ENCODE measurements around the gene VSIG10.
"Not testable (repeated sequence)": the region's sequence is repeated elsewhere in the genome, so short reads cannot be mapped to it uniquely, and the experiment has no call there.

The VSIG10 gene

DNA sequence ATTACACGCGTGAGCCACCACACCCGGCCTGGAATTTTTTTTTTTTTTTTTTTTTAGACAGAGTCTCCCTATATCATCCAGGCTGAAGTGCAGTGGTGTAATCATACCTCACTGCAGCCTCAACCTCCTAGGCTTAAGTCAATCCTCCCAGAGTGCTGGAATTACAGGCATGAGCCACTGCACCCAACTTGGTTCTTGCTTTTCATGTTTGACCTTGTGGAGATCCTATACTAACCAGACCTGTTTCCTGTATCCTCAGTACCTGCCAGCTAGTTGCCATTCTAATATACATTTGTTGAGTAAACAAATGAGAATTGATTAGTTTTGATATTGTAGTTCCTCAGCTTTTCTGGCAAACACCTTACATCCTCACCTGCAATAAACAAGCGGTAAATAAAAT lies 3.2 kb upstream of the VSIG10 start:
- DNase-seq: no peak

DNA sequence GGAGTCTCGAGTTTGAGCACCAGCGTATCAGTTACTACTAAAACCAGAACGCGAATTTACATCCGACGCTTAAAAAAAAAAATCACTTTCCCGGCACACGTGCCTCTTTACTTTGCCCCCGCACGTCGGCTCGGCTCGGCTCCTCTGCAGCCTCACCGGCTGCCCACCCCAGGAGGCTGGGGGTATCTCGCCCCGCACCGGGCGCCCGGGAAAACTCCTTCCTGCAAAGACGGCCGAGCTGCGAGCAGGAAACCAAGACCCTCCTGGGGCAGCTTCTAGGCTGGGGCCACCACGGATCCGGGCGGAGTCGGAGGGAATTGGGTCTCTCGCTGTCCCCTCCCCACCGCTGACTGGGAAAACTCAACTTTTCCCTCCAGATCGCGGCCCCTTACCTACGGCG lies 610 bp downstream of the VSIG10 start:
- DNase-seq: no peak

DNA sequence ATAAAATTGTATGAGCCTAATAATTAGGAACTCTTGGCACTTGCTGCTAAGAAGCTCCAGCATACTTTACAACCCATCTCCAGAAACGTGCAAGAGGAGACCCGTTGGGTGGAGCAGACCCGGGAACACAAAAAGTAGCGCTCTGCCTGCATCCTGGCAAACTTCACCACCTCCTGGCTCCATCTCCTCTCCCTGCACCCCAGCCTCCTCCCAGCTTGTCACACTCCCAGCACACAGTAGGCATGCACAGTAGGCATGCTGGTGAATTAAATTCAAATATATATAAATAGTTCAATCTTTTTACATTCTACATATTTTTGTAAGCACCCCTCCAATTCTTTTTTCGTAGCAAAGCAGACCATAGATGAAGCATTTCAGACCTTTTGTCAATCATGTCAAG lies 1.2 kb downstream of the VSIG10 start:
- DNase-seq: no peak

DNA sequence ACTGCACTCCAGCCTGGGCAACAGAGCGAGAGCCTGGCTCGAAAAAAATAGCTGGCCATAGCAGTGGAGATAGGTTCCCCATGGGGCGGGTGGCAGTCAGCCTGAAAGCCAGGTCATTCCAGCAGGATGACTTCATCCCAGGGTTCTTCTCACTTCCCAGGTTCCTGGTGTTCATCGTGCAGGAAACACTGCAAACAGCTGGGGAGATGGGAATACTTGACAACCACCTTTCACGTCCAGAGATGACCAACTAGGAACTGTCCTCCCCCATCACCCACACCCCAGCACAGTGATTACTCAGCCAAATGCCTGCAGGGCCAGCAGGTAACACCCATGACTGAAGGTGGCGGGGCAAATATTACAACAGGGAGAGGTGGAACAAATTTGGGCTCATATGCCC lies 1.7 kb downstream of the VSIG10 start:
- no peak for DNase-seq

DNA sequence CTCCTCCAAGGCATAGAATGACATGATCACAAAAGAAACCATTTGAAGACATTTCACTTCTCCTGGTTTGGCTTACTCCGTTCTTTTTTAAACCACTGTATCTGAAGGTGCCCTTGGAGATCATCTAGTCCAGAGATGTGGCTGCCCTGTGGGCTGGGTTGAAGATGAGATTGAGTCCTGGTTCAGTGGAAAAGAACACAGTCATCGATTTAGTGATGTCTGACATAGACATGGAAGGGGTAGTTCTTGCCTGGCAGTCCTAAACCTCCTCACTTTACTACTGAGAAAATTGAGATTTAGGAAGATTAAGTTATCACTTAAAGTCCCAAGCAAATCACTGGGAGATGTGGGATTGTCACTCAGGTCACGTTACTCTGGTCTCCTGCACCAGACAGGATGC lies 2.8 kb downstream of the VSIG10 start:
- DNase-seq: no peak

DNA sequence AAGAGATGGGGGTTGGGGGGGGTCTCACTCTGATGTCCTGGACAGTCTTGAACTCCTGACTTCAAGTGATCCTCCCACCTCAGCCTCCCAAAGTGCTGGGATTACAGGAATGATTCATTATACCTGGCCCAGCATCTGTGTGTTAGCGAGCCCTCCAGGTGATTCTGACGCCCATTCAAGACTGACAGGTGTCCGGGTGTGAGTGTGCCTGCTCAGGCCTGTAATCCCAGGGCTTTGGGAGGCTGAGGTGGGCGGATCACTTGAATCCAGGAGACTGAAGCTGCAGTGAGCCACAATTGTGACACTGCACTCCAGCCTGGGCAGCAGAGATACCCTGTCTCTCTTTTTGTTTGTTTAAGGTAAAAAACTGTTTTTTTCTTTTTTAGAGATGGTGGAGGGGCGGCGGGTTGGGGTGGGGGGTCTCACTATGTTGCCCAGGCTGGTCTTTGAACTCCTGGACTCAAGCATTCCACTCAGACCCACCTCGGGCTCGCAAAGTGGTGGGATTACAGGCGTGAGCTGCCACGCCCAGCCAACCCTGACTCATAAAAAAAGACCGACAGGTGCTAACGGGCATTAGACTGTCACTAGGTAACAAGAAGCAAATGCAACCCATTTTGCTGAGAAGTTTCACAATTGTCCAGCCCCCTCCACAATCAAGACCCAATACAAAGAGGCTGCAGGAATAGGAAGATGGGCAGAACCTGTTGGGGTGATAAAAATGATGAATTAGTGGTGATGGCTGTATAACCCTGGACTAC lies 4.7 kb downstream of the VSIG10 start:
- DNase-seq: no peak

DNA sequence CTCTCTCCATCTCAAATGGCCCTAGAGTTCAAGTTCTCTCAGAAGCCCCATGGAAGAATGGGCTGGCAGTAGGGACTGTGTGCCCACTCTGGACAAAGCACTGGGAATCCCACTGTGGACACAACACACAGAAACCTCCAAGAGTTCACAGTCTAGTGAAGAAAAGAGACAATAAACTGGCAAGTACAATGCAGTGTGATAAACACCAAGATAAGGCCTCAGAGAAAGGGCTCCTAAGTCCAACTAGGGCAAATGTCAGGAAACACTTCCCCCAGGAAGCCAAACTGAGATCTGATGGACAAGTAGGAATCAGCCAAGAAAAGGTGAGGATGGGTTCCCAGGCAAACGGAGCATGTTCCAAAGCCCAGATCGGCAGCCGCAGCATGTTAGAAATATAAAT lies 5.4 kb downstream of the VSIG10 start:
- DNase-seq: no peak

DNA sequence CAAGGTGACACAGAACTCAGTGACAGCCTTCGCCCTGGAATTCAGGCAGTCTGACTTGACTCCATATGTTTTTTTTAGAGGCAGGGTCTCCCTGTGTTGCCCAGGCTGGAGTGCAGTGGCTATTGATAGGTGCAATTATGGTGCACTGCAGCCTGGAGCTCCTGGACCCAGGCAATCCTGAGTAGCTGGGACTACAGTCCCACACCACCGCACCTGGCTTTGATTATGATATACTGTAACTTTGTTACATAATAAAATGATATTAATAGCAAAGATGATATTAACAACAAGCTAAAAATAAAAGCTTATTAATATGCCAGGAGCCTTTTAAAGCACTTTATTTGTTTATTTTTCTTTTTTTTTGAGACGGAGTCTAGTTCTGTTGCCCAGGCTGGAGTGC lies 9.8 kb downstream of the VSIG10 start:
- no peak for DNase-seq

DNA sequence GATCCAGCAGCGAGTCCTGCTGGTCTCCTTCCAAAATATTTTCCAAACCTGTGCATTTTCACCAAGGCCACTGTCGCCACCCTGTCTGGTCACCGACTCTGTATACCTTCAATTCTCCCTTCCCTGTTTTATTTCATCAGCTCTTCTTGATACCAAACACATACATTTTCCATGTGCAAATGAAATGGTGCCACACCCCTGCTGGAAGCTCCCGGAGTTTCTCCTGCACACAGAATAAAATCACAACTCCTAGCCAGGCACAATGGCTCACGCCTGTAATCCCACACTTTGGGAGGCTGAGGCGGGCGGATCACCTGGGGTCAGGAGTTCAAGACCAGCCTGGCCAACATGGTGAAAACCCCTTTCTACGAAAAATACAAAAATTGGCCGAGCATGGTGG lies 14.0 kb downstream of the VSIG10 start:
- no peak for DNase-seq

DNA sequence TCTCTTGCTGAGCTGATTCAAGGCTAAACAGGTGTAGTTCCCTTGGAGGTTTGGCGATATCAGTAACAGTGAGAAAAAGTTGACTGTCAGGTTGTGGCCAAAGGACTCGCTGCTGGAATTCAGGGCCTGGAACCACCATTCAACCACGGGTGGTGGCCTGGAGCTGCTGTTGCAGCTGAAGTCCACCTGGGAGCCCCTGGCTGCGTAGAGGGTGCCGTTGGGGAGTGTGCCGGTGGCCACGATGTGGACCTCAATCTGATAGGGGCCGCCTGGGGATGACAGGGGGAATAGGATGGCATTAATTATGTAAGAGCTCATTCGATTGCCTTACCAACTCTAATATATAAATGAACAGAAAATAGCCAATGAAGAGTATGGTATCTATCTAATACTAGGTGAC lies 21.6 kb downstream of the VSIG10 start:
- DNase-seq: no peak

DNA sequence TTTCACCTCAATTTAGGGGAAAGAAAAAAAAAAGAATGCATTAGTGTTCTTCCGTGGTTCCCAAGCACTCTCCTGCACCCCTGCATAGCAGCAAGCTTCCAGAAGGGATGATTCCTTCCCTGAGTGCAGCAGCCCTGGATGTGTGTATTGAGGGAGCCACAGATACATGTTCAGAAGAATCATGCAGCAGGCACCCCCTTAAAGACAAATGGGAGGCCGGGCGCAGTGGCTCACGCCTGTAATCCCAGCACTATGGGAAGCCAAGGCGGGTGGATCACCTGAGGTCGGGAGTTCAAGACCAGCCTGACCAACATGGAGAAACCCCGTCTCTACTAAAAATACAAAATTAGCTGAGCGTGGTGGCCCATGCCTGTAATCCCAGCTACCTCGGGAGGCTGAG lies 22.3 kb downstream of the VSIG10 start:
- not testable (repeated sequence) for DNase-seq

DNA sequence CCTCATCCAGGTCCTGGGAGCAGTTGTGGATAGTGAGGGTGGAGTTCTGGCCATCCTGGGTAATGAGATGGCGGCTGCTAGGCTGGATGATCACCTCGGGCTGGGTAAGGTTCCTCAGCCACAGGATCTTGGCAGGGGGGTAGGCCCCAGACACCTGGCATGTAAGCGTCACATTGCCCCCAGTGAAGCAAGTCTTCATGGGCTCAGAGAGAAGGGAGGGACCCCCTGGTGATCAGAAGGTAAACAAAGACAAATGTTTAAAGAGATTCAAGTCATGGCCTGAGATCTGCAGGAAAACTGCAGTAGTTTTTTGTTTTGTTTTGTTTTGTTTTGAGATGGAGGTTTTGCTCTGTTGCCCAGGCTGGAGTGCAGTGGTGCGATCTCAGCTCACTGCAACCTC lies 30.0 kb downstream of the VSIG10 start:
- DNase-seq: no peak

DNA sequence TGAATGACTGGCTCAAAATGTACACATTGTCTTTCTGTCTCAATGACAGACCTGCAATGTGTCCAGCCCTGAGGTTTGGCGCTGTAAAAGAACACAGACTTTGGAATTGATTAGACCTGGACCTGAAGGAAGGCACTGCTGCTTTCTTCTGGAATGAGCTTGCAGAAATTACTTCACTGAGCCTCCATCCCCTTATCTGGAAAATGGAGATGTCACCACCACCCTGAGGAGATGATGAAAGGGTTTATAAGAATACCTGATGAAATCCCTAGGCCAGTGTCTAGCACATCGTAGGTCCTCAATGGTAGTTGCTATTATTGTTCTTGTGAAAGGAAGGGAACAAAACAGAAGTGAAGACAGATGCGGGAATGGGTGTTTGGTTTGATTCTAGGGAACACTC lies 33.2 kb downstream of the VSIG10 start:
- no peak for DNase-seq

DNA sequence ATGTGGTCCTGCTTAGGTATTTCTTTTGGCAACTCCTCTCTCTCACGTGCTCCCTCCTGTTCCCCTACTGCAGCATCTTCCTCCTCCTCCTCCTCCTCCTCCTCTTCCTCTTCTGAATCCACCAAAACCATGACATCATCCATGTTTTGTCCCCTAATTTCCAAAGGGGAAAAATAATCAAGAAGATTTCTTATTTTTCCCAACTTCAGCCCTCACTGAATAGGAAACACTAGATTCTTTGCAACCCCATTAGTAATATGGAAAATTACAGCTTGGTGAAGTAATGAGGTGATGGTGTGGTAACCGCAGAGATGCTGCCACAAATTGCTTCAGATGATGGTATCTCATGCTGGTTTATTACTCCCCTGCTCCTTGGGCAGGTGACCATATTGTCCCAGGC lies 35.4 kb downstream of the VSIG10 start:
- DNase-seq: no peak

DNA sequence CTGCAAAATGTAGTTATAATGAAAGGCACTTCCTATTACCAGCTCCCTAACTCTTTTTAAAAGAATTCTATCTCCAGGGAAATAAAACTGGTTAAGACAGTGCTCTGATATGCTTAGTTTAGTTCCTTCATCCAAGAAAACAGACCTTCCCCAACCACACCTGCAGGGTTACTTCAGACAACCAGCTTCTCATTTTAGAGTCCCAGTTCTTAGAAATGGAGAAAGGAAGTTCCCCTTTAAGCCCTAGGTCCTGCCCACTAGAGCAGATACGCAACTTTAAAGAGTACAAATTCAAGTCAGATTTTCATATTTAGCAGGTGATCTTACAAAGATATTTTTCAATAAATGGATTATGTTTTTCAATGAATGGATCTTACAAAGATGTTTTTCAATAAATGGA lies 38.4 kb downstream of the VSIG10 start:
- DNase-seq: no peak

DNA sequence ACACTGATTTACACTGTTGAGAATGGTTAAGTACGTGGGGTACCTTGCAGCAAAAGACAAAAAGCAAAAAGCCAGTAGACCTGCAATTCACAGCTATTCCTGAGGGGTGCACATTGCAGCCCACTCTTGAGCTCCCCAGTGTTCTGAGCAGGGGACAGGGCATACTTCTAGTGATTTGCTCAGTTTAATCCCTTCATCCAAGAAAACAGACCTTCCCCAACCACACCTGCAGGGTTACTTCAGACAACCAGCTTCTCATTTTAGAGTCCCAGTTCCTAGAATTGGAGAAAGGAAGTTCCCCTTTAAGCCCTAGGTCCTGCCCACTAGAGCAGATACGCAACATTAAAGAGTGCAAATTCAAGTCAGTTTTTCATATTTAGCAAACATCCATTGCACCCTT lies 39.2 kb downstream of the VSIG10 start:
- no peak for DNase-seq

DNA sequence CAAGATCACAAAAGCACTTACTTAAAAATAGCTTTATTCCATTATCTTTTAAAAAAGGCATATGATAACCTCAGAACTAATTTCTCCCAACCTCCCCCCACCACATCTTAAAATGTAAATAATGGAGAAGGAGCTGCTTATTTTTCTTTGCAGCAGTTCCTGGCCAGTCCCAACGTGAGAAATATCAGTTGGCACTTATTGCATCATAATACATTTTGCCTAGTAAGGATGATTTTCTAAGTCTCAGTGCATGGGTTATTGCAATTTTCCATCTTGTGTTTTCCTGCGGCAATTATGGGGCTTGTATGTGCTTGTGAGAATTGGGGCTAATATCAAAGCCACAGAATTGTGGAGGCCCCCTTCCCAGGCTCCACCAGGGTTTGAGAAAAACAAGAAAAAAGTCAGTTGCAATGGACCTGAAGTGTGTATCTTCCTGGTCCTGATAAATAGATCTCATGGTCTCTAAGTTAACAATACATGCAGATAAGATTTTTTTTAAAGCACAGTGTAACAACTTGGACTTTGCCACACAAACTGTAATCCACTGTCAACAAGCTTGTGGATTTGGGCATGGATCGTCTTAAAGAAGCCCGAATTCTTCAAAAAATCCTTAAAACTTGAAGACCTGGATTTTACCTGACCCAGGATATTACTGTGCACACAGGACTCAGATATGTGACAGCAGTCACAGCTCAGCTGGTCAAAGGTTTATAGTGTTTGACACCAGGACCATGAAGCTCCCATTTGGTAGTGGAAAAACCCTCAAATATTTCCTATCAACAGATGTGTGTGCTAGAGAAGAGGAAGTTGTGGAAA lies 40.0 kb downstream of the VSIG10 start:
- DNase-seq: no peak

DNA sequence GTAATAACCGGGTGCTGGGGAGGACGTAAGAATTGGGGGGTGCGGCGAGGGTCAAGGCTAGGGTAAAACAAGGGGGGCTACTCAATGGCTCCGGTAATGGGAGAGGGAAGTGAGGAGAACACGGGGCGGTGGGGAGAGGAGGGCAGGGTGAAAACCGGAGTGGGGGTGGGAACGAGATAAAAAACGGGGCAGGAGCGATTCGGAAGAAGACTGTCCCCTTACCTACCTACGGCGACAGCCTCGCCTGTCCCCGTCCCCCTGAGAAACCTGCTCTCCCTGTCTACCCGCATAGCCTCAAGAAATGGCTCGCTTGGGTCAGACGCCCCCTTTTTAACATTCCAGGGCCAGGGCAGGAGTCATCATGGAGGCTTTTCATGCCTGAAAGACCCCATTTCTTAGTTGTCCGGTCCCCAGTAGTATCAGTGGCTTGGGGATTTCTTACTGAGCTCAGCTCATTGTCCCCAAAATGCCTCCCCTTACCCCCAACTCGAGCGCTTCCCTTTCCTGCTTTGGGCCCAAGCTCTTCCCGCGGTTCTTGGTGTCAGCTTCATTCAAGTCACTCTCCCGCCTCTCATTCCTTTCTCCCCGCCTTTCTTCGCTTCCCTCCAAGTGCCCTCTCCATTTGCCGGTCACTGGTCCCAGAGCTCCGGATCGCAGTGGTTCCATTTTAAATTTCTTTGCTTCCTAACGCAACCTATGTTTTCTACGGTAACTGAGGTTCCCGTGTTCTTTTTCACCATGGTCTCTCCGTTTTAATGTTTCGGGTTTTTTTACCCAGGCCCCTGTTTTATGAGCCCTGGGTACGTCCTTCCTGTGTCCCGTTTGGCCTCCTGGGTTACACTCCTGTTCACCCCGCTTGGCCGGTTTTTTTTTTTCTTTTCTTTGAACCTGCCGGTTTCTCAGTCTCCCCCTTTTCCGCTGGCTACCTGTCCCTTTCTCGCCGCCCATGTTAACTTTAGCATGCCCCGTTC lies 41.7 kb downstream of the VSIG10 start:
- no peak for DNase-seq

DNA sequence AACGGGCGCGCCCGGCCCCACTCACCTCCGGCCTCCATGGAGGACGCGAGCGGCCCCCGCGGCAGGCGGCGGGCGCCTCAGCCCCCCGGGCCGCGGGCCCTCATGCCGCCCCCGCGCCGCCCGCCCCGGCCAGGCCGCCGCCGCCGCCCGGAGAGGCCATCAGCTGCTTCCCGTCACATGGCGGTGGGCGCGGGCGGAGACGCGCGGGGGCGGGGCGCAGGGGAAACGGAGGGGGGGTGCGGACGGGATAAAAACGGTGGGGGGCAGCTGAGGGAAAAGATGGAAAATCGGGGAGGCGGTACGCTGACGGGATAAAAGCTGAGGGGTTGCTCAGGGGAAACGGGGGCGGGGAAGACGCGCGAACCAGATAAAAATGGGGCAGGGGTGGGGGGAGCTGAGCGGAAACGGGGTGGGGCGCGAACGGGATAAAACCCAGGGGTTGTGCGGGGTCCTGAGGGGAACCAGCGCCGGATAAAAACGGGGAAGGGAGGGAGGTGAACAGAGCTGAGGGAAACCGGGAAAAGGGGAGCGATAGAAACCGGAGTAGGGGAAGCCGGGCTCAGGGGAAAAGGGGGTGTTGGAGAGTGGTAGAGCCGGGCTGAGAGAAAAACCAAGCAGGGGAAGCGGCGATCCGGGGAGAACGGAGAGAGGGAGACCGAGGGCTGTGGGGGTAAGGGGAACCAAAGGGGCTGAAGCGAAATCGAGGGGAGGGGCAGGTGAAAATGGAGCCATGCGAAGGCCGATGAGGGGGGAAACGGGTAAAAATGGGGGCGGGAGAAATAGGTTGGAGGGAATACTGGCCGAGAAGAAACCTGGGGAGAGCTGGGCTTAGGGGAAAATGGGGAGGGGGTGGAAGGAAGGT lies 42.6 kb downstream of the VSIG10 start, which contains the start of gene WSB2:
WSB2 (minus strand) TSS at position 169 of the 862 bp plus-strand sequence; CDS start at position 38, 131 bp downstream.
- DNase-seq: peak; percentile 33

DNA sequence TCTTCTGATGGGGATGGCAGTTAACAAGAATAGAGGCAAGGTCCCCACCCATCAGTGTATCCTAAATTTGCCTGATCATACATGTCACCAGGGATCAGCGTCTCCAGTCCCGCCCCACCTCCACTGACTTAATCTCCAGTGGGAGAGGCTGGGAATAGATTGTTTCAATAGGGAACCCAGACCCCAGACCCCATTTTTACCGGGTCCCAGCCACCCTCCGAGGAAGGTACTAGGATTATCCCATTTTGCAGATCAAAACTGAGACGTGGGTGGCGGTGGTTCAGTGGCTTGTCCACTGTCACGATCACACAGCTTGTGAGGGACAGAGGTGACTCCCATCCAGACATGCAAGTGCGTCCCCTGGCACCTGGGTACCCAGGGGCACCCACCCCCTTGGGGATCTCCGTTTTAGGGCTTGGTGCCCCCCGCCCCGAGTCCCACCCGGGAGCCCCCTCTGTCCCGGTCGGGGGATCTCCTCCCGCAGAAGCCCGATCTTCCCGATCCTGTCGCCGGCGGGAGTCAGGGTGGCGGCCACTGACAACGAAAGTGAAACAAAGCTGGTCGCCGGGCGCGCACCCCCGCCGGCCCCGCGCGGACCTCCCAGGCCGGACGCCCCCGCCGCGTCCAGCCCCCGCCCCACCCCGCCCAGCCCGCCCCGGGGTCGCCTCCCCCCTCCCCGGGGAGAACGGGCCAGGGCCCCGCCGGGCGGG lies 43.4 kb downstream of the VSIG10 start:
- DNase-seq: no peak
